IMR-90 (cell line): ENCODE measurements around the gene RPUSD4. TPM values are rescaled to one million over a fixed set of nuclear protein-coding genes. Genes with fewer than 3 reads are reported as not detected.

Experiments
- ATAC-seq: fragments of 200-7000 bp; cut with Tn5 transposase; 2 replicates; pipeline ENCODE4 v1.9.1; 2020; ENCODE audit warnings: low read depth, mild to moderate bottlenecking, moderate library complexity
- BruUV-seq: library from RNA; stranded (reverse); fragments of 400-500 nt; replicated peaks from 2 replicates; lab custom pipeline; 2021; lab: Mats Ljungman, UMichigan
- CTCF ChIA-PET: fragments of 300-600 bp; formaldehyde crosslinking; extraction: SDS; loops from one replicate; lab custom pipeline; 2021; ENCODE audit warnings: antibody characterized with exemption; lab: Yijun Ruan, JAX
- POLR2A ChIA-PET: fragments of 300-600 bp; sonication (Branson Sonifier 250); formaldehyde crosslinking; loops from one replicate; lab custom pipeline; 2022; ENCODE audit warnings: antibody characterized with exemption; ENCODE audit not compliant: unreplicated experiment; lab: Charles Lee
- DNase-seq: peaks from one replicate; pipeline ENCODE4 v3.0.0; 2013
- H2AFZ ChIP-seq: replicated peaks from 2 replicates; pipeline ENCODE3; 2013; ENCODE audit warnings: low read length, mild to moderate bottlenecking; ENCODE audit not compliant: poor library complexity
- H2AK5ac ChIP-seq: 2 replicates; pipeline ENCODE4 v1.6.1; 2013; ENCODE audit warnings: low read depth, low read length, inconsistent platforms
- H2AK9ac ChIP-seq: replicated peaks from 2 replicates; pipeline ENCODE3; 2013; ENCODE audit warnings: mild to moderate bottlenecking, low read depth, low read length, moderate library complexity; ENCODE audit not compliant: poor library complexity
- H2BK120ac ChIP-seq: 2 replicates; pipeline ENCODE4 v1.6.1; 2013; ENCODE audit warnings: low read depth, low read length, inconsistent platforms
- H2BK15ac ChIP-seq: 3 replicates; pipeline ENCODE4 v1.6.1; 2013; ENCODE audit warnings: low read depth, low read length, inconsistent platforms
- H2BK20ac ChIP-seq: 2 replicates; pipeline ENCODE4 v1.6.1; 2013; ENCODE audit warnings: low read depth, mild to moderate bottlenecking, inconsistent platforms, low read length, moderate library complexity
- H2BK5ac ChIP-seq: 2 replicates; pipeline ENCODE4 v1.6.1; 2013; ENCODE audit warnings: mild to moderate bottlenecking, low read depth, low read length, inconsistent platforms; ENCODE audit not compliant: poor library complexity, severe bottlenecking
- H3K14ac ChIP-seq: replicated peaks from 2 replicates; pipeline ENCODE4 v1.6.1; 2013; ENCODE audit warnings: low read depth, low read length, inconsistent platforms
- H3K18ac ChIP-seq: 2 replicates; pipeline ENCODE4 v1.6.1; 2013; ENCODE audit warnings: low read depth, low read length, control low read depth
- H3K23ac ChIP-seq: 2 replicates; pipeline ENCODE4 v1.6.1; 2013; ENCODE audit warnings: low read depth, low read length, inconsistent platforms
- H3K27ac ChIP-seq: 2 replicates; pipeline ENCODE4 v1.5.1; 2013; ENCODE audit warnings: mild to moderate bottlenecking, control low read depth, low read length; ENCODE audit not compliant: insufficient read depth
- H3K27me3 ChIP-seq: 2 replicates; pipeline ENCODE4 v1.6.1; 2013; ENCODE audit warnings: low read length; ENCODE audit not compliant: control insufficient read depth, insufficient read depth
- H3K36me3 ChIP-seq: 2 replicates; pipeline ENCODE4 v1.6.1; 2013; ENCODE audit warnings: low read length, mixed read lengths; ENCODE audit not compliant: control insufficient read depth, insufficient read depth
- H3K4ac ChIP-seq: 2 replicates; pipeline ENCODE4 v1.6.1; 2013; ENCODE audit warnings: low read depth, low read length, inconsistent platforms
- H3K4me1 ChIP-seq: 2 replicates; pipeline ENCODE4 v1.6.1; 2013; ENCODE audit warnings: low read length, mixed read lengths; ENCODE audit not compliant: control insufficient read depth, insufficient read depth
- H3K4me2 ChIP-seq: 2 replicates; pipeline ENCODE4 v1.6.1; 2013; ENCODE audit warnings: low read depth, mild to moderate bottlenecking, control low read depth, low read length, moderate library complexity
- H3K4me3 ChIP-seq: 2 replicates; pipeline ENCODE4 v1.5.1; 2013; ENCODE audit warnings: low read depth, mild to moderate bottlenecking, control low read depth, low read length, moderate library complexity; ENCODE audit not compliant: insufficient read depth
- H3K56ac ChIP-seq: 2 replicates; pipeline ENCODE4 v1.6.1; 2013; ENCODE audit warnings: low read length, inconsistent platforms; ENCODE audit not compliant: insufficient read depth; ENCODE audit errors: extremely low read depth
- H3K79me1 ChIP-seq, 2 experiments: 2 replicates each; pipeline ENCODE4 v1.6.1; 2013; ENCODE audit warnings: low read length in 2 of 2, inconsistent platforms in 1 of 2, low read depth in 1 of 2
- H3K9ac ChIP-seq: 2 replicates; pipeline ENCODE4 v1.6.1; 2013; ENCODE audit warnings: low read depth, low read length, control low read depth
- H3K9me1 ChIP-seq: 2 replicates; pipeline ENCODE4 v1.6.1; 2013; ENCODE audit warnings: low read length, inconsistent platforms; ENCODE audit not compliant: insufficient read depth
- H3K9me3 ChIP-seq: 2 replicates; pipeline ENCODE4 v1.6.1; 2013; ENCODE audit warnings: low read length; ENCODE audit not compliant: control insufficient read depth, insufficient read depth
- H4K20me1 ChIP-seq: 2 replicates; pipeline ENCODE4 v1.6.1; 2013; ENCODE audit warnings: low read length, inconsistent platforms; ENCODE audit not compliant: insufficient read depth
- H4K5ac ChIP-seq: 2 replicates; pipeline ENCODE4 v1.6.1; 2013; ENCODE audit warnings: mild to moderate bottlenecking, low read depth, low read length, control low read depth
- H4K8ac ChIP-seq, 2 experiments: 2 replicates each; pipeline ENCODE4 v1.6.1; 2013; ENCODE audit warnings: low read depth in 2 of 2, low read length in 2 of 2, control low read depth in 1 of 2, inconsistent platforms in 1 of 2
- H4K91ac ChIP-seq: 2 replicates; pipeline ENCODE4 v1.6.1; 2013; ENCODE audit warnings: low read depth, low read length, inconsistent platforms; ENCODE audit not compliant: insufficient read depth
- MAFK ChIP-seq: IDR thresholded peaks from 2 replicates; pipeline ENCODE4 v1.6.1; 2012; ENCODE audit warnings: low read depth, low read length, improper control_type of control experiment
- POLR2A ChIP-seq: IDR thresholded peaks from 2 replicates; pipeline ENCODE4 v1.6.1; 2012; ENCODE audit warnings: mild to moderate bottlenecking, low read depth, low read length
- WGBS, 2 experiments: methylation state at CpG; one replicate each; pipeline versions ENCODE4 v1.1.5 to v1.1.7; 2013; ENCODE audit warnings: missing lambda C conversion rate in 2 of 2; ENCODE audit not compliant: insufficient read length in 1 of 2; ENCODE audit errors: extremely low coverage in 2 of 2; 5-methylcytosine and 5-hydroxymethylcytosine counted together
- dilution Hi-C: fragments of 300-500 bp; cut with HindIII; formaldehyde crosslinking; loops from one replicate; pipeline ENCODE4 v1.14.3; 2018; ENCODE audit warnings: low sequenced_read_pairs; ENCODE audit not compliant: unreplicated experiment
- in situ Hi-C: fragments of 300-500 bp; cut with MboI; formaldehyde crosslinking; loops from 3 replicates; pipeline ENCODE4 v1.14.3; 2019; ENCODE audit warnings: low sequenced_read_pairs, inconsistent platforms, mixed read lengths
- intact Hi-C: fragments of 100-400 bp; cut with micrococcal nuclease; formaldehyde crosslinking; loops from 2 replicates; pipeline ENCODE4 v1.10.0; 2022
- polyA plus RNA-seq, 3 experiments: library from polyadenylated mRNA; depleted of rRNA; stranded (reverse); fragments of >200 nt; gene quantifications; 2 replicates each; pipeline ENCODE4 v1.2.3, GENCODE V29; 2012; ENCODE audit warnings: low replicate concordance in 1 of 3
- total RNA-seq: library from RNA; depleted of rRNA; stranded (reverse); fragments of >200 nt; gene quantifications from 2 replicates; pipeline ENCODE4 v1.2.3, GENCODE V29; 2012

Gene RPUSD4
- total and polyA plus RNA-seq, 2 of the 4 experiments (the other 2 are of a cell fraction) = 22.1 to 30.6 TPM

DNA sequence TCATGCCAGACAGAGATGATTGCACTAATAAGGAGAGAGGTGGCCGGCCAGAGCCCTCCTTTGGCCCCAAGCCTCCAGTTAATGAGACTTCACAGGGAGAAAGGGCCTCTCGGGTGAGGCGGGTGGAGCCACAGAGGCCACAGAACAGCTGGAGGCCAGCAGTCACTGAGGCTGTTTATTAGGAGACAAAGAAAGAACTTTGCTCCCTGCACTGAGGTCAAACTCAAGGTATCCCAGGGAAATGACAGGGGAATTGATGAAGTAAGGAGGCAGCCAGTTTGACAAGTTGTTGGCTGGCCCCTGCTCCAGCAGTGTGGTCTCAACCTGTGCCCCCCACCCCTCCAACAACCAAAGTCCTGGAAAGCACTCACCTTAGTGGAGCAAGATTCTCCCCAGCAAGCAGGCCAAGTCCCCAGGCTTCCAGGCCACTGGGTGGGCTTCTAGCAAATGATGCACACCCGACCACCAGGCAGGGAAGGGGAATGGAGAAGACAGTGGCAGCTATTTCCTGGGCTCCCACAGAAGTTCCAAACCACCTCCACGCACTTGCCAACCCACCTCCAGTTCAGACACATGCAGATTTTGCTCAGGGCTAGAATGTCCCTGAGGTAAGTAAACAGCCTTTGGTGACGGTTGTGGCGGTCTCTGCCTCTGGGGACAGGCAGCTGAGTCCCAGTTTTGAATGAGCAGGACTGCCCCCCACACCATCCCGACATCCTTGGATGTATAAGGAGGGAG, 53.2 kb downstream of the RPUSD4 start:
- Histone ChIP-seq H3K9me1 (peaks cover 2% of the 10 kb centered on the region), H3K56ac (no peak overlapping the region), H3K4me1 (peaks cover 24% of the 10 kb centered on the region), H3K36me3 (no peaks in the 10 kb centered on the region), H3K23ac (no peak overlapping the region), H4K5ac (no peak overlapping the region), H2AK5ac (no peak overlapping the region), H2AFZ (peak overlapping the region; percentile 46), H3K4me3 (no peak overlapping the region), H3K9me3 (no peaks in the 10 kb centered on the region), H3K4me2 (no peak overlapping the region), H4K20me1 (no peaks in the 10 kb centered on the region; the same call in 1 of the 2 replicates), H3K27ac (no peak overlapping the region), H2BK5ac (no peak overlapping the region), H3K9ac (no peak overlapping the region), H4K8ac (no peak overlapping the region), H3K79me1 (no peaks in the 10 kb centered on the region), H3K27me3 (peaks cover 38% of the 10 kb centered on the region), H4K91ac (no peak overlapping the region; the same call in 1 of the 2 replicates), H3K14ac (no peak overlapping the region), H2AK9ac (peak overlapping the region; percentile 10), H3K18ac (no peak overlapping the region), H2BK120ac (no peak overlapping the region), H2BK15ac (no peak overlapping the region), H2BK20ac (no peak overlapping the region), H3K4ac (no peak overlapping the region)
- dilution Hi-C loops = no loop called here
- no TSS peak for BruUV-seq
- ATAC-seq (no peak), DNase-seq (no peak)
- CTCF ChIA-PET = no interaction called here
- TF ChIP-seq POLR2A = no peak
- no peak for TF ChIP-seq MAFK
- intact Hi-C loops = no loop called here
- in situ Hi-C loops = no loop called here
- POLR2A ChIA-PET = no interaction called here
- 69% methylated on average over 2 of the region's 8 CpGs; no CpG with 5 or more reads in 1 of the 2 experiments for WGBS, 2 experiments
